ENCODE measurements around the gene SUPT5H.

The SUPT5H gene

GRCh38 chr19:39409208-39410016 lies 36.0 kb upstream of the SUPT5H start:
- DNase-seq (ENCODE audit: low read depth), result no peak

GRCh38 chr19:39410017-39410830 lies 35.2 kb upstream of the SUPT5H start:
- DNase-seq (ENCODE audit: low read depth), result no peak

- DNase-seq (ENCODE audit: low read depth), result no peak
Observed at GRCh38 chr19:39410831-39411080, 34.6 kb upstream of the SUPT5H start.

- no peak for DNase-seq (ENCODE audit: low read depth)
Observed at GRCh38 chr19:39411081-39411831, 34.1 kb upstream of the SUPT5H start.

GRCh38 chr19:39411832-39412099 lies 33.6 kb upstream of the SUPT5H start:
- peak; percentile 92 for DNase-seq (ENCODE audit: low read depth)

GRCh38 chr19:39412100-39412866 lies 33.1 kb upstream of the SUPT5H start, which contains the start of gene PLEKHG2:
Gene PLEKHG2, plus strand, starts transcription at chr19:39412669. Its CDS starts 1,418 bp downstream, at chr19:39414087.
- DNase-seq (ENCODE audit: low read depth), result peak; percentile 100

GRCh38 chr19:39412867-39413271 lies 32.5 kb upstream of the SUPT5H start:
- DNase-seq (ENCODE audit: low read depth), result no peak

GRCh38 chr19:39413272-39413910 lies 32.0 kb upstream of the SUPT5H start:
- no peak for DNase-seq (ENCODE audit: low read depth)

- DNase-seq (ENCODE audit: low read depth), result no peak
Observed at GRCh38 chr19:39413911-39414608, 31.3 kb upstream of the SUPT5H start.

- no peak for DNase-seq (ENCODE audit: low read depth)
Observed at GRCh38 chr19:39415111-39416046, 30.0 kb upstream of the SUPT5H start.

GRCh38 chr19:39416152-39417120 lies 28.9 kb upstream of the SUPT5H start:
- no peak for DNase-seq (ENCODE audit: low read depth)

GRCh38 chr19:39417463-39418181 lies 27.8 kb upstream of the SUPT5H start:
- no peak for DNase-seq (ENCODE audit: low read depth)

- no peak for DNase-seq (ENCODE audit: low read depth)
Observed at GRCh38 chr19:39419003-39419402, 26.4 kb upstream of the SUPT5H start.

GRCh38 chr19:39420769-39421168 lies 24.6 kb upstream of the SUPT5H start:
- DNase-seq (ENCODE audit: low read depth), result no peak

GRCh38 chr19:39422020-39422419 lies 23.4 kb upstream of the SUPT5H start:
- DNase-seq (ENCODE audit: low read depth), result no peak

- no peak for DNase-seq (ENCODE audit: low read depth)
Observed at GRCh38 chr19:39423258-39424086, 21.9 kb upstream of the SUPT5H start.

- no peak for DNase-seq (ENCODE audit: low read depth)
Observed at GRCh38 chr19:39424934-39425333, 20.4 kb upstream of the SUPT5H start.
